ENCODE results near the gene SHE. TPM values are rescaled to one million over a fixed set of nuclear protein-coding genes. Genes with fewer than 3 reads are reported as not detected.

SHE gene
- total RNA-seq, 1 donor from 2014 or later = not detected

DNA sequence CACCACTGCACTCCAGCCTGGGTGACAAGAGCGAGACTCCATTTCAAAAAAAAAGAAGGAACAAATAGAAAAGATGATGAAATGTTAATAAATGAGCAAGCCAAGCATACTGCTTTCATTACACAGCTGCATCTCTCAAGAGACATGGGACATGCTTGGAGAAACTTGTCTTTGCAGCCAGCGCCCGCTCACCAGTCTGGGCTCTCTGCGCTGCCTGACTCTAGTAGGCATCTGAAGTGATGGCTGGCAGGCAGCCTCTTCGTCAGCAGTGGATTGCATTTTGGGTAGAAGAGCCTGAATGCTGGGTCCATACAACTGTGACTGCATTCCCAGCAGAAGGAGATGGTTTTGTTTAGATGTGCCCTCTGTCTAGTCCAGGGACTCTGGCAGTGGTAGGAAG, 49.1 kb downstream of the SHE start:
- peaks cover 30% of the 10 kb centered on the region for H3K27me3 Mint-ChIP-seq (ENCODE audit: insufficient read depth)
- H3K36me3 Mint-ChIP-seq (ENCODE audit: low read depth) = peaks cover 29% of the 10 kb centered on the region
- intact Hi-C loops (cut with micrococcal nuclease) = no loop called here
- H3K4me1 Mint-ChIP-seq (ENCODE audit: low read depth) = peaks cover 25% of the 10 kb centered on the region
- H3K27ac Mint-ChIP-seq = no peak overlapping the region
- no peak for DNase-seq (ENCODE audit: low spot score)
- H3K4me3 Mint-ChIP-seq = no peak overlapping the region
- no peaks in the 10 kb centered on the region for H3K9me3 Mint-ChIP-seq

DNA sequence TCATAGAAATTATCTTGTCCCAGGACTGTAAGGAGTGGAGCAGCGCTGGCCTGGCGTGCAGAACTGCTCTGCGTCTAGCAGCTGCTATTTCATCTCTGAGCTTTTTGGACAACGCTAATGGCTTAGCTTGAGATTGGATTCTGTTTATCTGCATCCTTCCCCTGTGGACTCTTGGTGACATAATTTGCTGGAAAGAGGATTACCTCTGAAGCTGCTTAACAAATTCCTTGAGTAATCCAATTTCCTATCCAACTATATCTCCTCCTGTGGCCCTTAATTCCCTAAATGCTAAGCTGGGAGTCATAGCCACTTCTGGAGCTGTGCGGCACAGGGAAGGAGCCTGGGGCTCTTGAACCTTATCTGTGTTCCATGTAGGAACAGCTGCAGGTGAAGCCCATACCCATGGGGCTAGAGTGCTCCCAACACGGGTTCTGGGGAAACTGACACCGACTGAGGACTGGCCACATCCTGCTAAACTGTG, 53.8 kb downstream of the SHE start:
- DNase-seq (ENCODE audit: low spot score) = no peak
- H3K27me3 Mint-ChIP-seq (ENCODE audit: insufficient read depth) = peaks cover 26% of the 10 kb centered on the region
- H3K4me1 Mint-ChIP-seq (ENCODE audit: low read depth) = peaks cover 27% of the 10 kb centered on the region
- H3K27ac Mint-ChIP-seq = no peak overlapping the region
- H3K4me3 Mint-ChIP-seq = no peak overlapping the region
- intact Hi-C loops (cut with micrococcal nuclease) = no loop called here
- H3K36me3 Mint-ChIP-seq (ENCODE audit: low read depth) = peaks cover 17% of the 10 kb centered on the region
- no peaks in the 10 kb centered on the region for H3K9me3 Mint-ChIP-seq

GRCh38 chr1:154446789-154447188, 55.4 kb downstream of the SHE start:
- Mint-ChIP-seq H3K4me1 (ENCODE audit: low read depth) (peaks cover 30% of the 10 kb centered on the region), H3K4me3 (no peak overlapping the region), H3K27ac (no peak overlapping the region), H3K9me3 (no peaks in the 10 kb centered on the region), H3K36me3 (ENCODE audit: low read depth) (peaks cover 20% of the 10 kb centered on the region), H3K27me3 (ENCODE audit: insufficient read depth) (peaks cover 23% of the 10 kb centered on the region)
- intact Hi-C loops (cut with micrococcal nuclease) = no loop called here
- no peak for DNase-seq (ENCODE audit: low spot score)

DNA sequence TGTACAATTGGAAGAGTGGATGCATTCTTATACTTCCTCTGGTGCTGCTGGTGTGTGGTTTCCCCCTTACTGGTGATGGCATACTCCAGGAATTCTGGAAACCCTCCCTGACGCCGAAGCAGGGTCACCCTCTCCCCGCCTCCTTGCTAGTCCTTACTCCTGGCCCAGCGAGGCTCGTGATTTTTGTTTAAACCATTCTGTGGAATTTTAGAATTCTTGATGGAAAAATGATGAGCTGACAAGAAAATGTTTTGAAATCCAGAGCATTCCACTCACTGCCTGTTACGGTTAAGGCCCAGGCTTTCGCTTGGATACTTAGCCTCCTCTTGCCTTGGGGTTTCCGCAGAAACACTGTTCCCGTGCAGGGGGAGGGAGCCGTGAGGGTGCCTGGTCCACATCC, 55.9 kb downstream of the SHE start:
- Mint-ChIP-seq H3K9me3 (no peaks in the 10 kb centered on the region), H3K27me3 (ENCODE audit: insufficient read depth) (peaks cover 21% of the 10 kb centered on the region), H3K4me1 (ENCODE audit: low read depth) (peaks cover 35% of the 10 kb centered on the region), H3K27ac (no peak overlapping the region), H3K4me3 (no peak overlapping the region), H3K36me3 (ENCODE audit: low read depth) (peaks cover 19% of the 10 kb centered on the region)
- intact Hi-C loops (cut with micrococcal nuclease) = no loop called here
- no peak for DNase-seq (ENCODE audit: low spot score)

GRCh38 chr1:154445040-154445472, 57.2 kb downstream of the SHE start:
- no peaks in the 10 kb centered on the region for H3K9me3 Mint-ChIP-seq
- peaks cover 13% of the 10 kb centered on the region for H3K27me3 Mint-ChIP-seq (ENCODE audit: insufficient read depth)
- peak overlapping the region; percentile 53 for H3K27ac Mint-ChIP-seq
- H3K4me1 Mint-ChIP-seq (ENCODE audit: low read depth) = peaks cover 44% of the 10 kb centered on the region
- H3K4me3 Mint-ChIP-seq = no peak overlapping the region
- DNase-seq (ENCODE audit: low spot score) = peak; percentile 33
- intact Hi-C loops (cut with micrococcal nuclease) = loop anchor here (1.0 kb wide), 1 partner anchor 40 kb away; the partner anchor contains the start of gene IL6R
- peaks cover 18% of the 10 kb centered on the region for H3K36me3 Mint-ChIP-seq (ENCODE audit: low read depth)

DNA sequence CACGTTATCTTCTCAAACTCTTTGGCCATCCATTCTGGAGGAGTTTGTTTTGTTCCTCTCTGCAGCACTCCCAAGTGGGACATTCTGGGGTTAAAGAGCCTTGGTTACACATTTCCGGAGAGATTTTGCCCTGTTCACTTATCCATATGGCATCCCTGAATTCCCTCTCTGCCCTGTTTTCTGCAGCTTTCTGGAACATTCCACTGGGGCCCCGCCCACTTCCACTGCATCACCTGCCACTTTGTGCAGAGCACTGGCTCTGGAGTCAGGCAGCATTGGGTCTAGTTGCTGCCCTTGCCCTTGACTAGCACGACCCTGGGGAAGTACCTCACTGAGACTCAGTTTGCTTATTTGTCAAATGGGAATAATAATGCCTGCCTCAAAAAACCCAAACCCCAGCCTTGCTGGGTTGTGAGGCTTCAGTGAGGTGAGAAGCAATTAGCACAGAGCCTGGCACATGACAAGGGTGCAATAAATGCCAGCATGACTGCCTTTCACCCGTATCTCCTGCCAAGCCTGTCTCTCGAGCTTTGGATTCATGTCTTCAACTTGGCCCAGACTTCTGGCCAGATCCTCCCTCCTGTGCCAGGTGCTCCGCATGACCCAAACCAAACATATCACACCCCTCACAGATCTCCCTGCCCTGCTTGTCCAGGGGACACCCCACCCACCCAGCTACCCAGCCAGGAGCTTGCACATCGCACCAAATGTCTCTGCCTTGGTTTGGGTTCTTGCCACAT, 58.8 kb downstream of the SHE start:
- no peak overlapping the region for H3K27ac Mint-ChIP-seq
- no peak for DNase-seq (ENCODE audit: low spot score)
- H3K4me3 Mint-ChIP-seq = no peak overlapping the region
- peaks cover 9% of the 10 kb centered on the region for H3K27me3 Mint-ChIP-seq (ENCODE audit: insufficient read depth)
- intact Hi-C loops (cut with micrococcal nuclease) = loop anchor here (5.0 kb wide), 1 partner anchor 34 kb away; no protein-coding TSS in a partner anchor
- peaks cover 58% of the 10 kb centered on the region for H3K4me1 Mint-ChIP-seq (ENCODE audit: low read depth)
- no peaks in the 10 kb centered on the region for H3K9me3 Mint-ChIP-seq
- peaks cover 18% of the 10 kb centered on the region for H3K36me3 Mint-ChIP-seq (ENCODE audit: low read depth)

- H3K4me3 Mint-ChIP-seq = no peak overlapping the region
- H3K27ac Mint-ChIP-seq = no peak overlapping the region
- intact Hi-C loops (cut with micrococcal nuclease) = loop anchor here (5.0 kb wide), 1 partner anchor 35 kb away; no protein-coding TSS in a partner anchor
Measured at GRCh38 chr1:154442006-154442740, 60.0 kb downstream of the SHE start.

GRCh38 chr1:154441241-154441888, 60.8 kb downstream of the SHE start:
- no peaks in the 10 kb centered on the region for H3K9me3 Mint-ChIP-seq
- peaks cover 66% of the 10 kb centered on the region for H3K4me1 Mint-ChIP-seq (ENCODE audit: low read depth)
- peaks cover 7% of the 10 kb centered on the region for H3K27me3 Mint-ChIP-seq (ENCODE audit: insufficient read depth)
- no peak for DNase-seq (ENCODE audit: low spot score)
- intact Hi-C loops (cut with micrococcal nuclease) = loop anchor here (5.0 kb wide), 1 partner anchor 36 kb away; no protein-coding TSS in a partner anchor
- peak overlapping the region; percentile 10 for H3K27ac Mint-ChIP-seq
- no peak overlapping the region for H3K4me3 Mint-ChIP-seq
- peaks cover 18% of the 10 kb centered on the region for H3K36me3 Mint-ChIP-seq (ENCODE audit: low read depth)

More at GRCh38 chr1:154442006-154442740, 60.0 kb downstream of the SHE start:
- no peaks in the 10 kb centered on the region for H3K9me3 Mint-ChIP-seq
- DNase-seq (ENCODE audit: low spot score) = no peak
- peaks cover 18% of the 10 kb centered on the region for H3K36me3 Mint-ChIP-seq (ENCODE audit: low read depth)
- H3K4me1 Mint-ChIP-seq (ENCODE audit: low read depth) = peaks cover 66% of the 10 kb centered on the region
- peaks cover 9% of the 10 kb centered on the region for H3K27me3 Mint-ChIP-seq (ENCODE audit: insufficient read depth)

- H3K27me3 Mint-ChIP-seq (ENCODE audit: insufficient read depth) = peaks cover 7% of the 10 kb centered on the region
- DNase-seq (ENCODE audit: low spot score) = no peak
- H3K4me3 Mint-ChIP-seq = peak overlapping the region; percentile 56
- intact Hi-C loops (cut with micrococcal nuclease) = loop anchor here (5.0 kb wide), 1 partner anchor 37 kb away; no protein-coding TSS in a partner anchor
- peaks cover 17% of the 10 kb centered on the region for H3K36me3 Mint-ChIP-seq (ENCODE audit: low read depth)
- peak overlapping the region; percentile 96 for H3K27ac Mint-ChIP-seq
- H3K4me1 Mint-ChIP-seq (ENCODE audit: low read depth) = peaks cover 57% of the 10 kb centered on the region
- no peaks in the 10 kb centered on the region for H3K9me3 Mint-ChIP-seq
Measured at GRCh38 chr1:154440036-154440804, 62.0 kb downstream of the SHE start.

DNA sequence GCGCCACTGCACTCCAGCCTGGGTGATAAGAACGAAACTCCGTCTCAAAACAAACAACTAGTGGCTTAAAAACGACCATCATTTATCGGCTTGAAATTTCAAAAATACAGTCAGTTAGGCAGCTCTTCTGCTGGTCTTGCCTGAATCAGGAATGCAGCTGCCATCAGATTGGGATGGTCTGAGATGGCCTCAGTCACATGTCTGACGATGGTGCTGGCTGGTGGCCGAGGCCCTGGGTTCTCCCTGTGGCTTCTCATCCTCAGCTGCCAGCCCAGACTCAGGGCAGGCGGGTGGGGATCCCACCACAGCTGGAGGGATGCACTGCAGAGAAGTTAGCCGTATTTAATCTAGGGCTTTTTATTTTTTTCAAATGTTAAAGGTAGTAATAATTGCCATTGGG, 65.8 kb downstream of the SHE start:
- H3K9me3 Mint-ChIP-seq = no peaks in the 10 kb centered on the region
- intact Hi-C loops (cut with micrococcal nuclease) = no loop called here
- peaks cover 10% of the 10 kb centered on the region for H3K36me3 Mint-ChIP-seq (ENCODE audit: low read depth)
- no peak for DNase-seq (ENCODE audit: low spot score)
- no peak overlapping the region for H3K27ac Mint-ChIP-seq
- H3K4me3 Mint-ChIP-seq = no peak overlapping the region
- peaks cover 4% of the 10 kb centered on the region for H3K27me3 Mint-ChIP-seq (ENCODE audit: insufficient read depth)
- peaks cover 51% of the 10 kb centered on the region for H3K4me1 Mint-ChIP-seq (ENCODE audit: low read depth)

- Mint-ChIP-seq H3K9me3 (no peaks in the 10 kb centered on the region), H3K4me3 (no peak overlapping the region), H3K27me3 (ENCODE audit: insufficient read depth) (no peaks in the 10 kb centered on the region), H3K27ac (no peak overlapping the region), H3K36me3 (ENCODE audit: low read depth) (peaks cover 10% of the 10 kb centered on the region), H3K4me1 (ENCODE audit: low read depth) (peaks cover 49% of the 10 kb centered on the region)
- intact Hi-C loops (cut with micrococcal nuclease) = no loop called here
- DNase-seq (ENCODE audit: low spot score) = no peak
Measured at GRCh38 chr1:154435599-154436200, 66.5 kb downstream of the SHE start.
